WERI-Rb-1 (cell line): ENCODE measurements around the gene NDRG4.

Experiments used
- DNase-seq: peaks from one replicate; pipeline ENCODE4 v3.0.0-alpha.2; 2020
- H3K27ac ChIP-seq: fragments of 250-450 bp; sonication (Bioruptor Pico); 2 replicates; pipeline ENCODE4 v1.5.1; 2020; ENCODE audit warnings: mild to moderate bottlenecking, moderate library complexity
- H3K27me3 ChIP-seq: fragments of 250-450 bp; sonication (Bioruptor Pico); 2 replicates; pipeline ENCODE4 v1.5.1; 2021; ENCODE audit warnings: mild to moderate bottlenecking, low read depth, moderate library complexity; ENCODE audit not compliant: insufficient read depth, severe bottlenecking
- H3K36me3 ChIP-seq: fragments of 250-450 bp; sonication (Bioruptor Pico); 2 replicates; pipeline ENCODE4 v1.5.1; 2020; ENCODE audit warnings: mild to moderate bottlenecking, moderate library complexity
- H3K4me3 ChIP-seq: 2 replicates; pipeline ENCODE4 v1.5.1; 2011; ENCODE audit warnings: low read depth, mild to moderate bottlenecking, control low read depth, low read length
- H3K9me3 ChIP-seq: fragments of 250-450 bp; sonication (Bioruptor Pico); 2 replicates; pipeline ENCODE4 v1.5.1; 2021; ENCODE audit warnings: mild to moderate bottlenecking, moderate library complexity; ENCODE audit not compliant: severe bottlenecking
- CTCF ChIP-seq: IDR thresholded peaks from 2 replicates; pipeline ENCODE4 v1.5.1; 2011; ENCODE audit warnings: low read depth, mild to moderate bottlenecking, control low read depth, inconsistent platforms, low read length

Gene NDRG4

DNA sequence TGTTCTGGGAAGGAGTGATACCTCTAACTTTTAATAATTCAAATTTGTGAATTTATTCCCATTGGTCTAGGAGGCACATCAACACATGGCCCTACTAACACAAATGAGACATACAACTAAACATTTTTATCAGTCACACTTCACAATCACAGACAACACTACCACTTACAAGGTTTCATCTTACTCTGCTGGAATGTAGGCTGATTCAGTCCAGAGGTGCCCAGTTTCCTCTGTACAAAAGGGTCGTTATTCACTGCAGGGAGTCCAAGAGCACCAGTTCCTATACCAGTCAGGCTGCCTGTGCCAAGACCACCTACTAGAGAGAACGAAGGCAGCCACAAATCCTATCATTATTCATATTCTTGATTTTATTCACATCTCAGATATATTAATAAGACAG lies 56.7 kb downstream of the NDRG4 start:
- TF ChIP-seq CTCF: no peak
- H3K9me3 ChIP-seq: no peaks in the 10 kb centered on the region
- H3K4me3 ChIP-seq: no peak overlapping the region
- no peak overlapping the region for H3K27ac ChIP-seq
- DNase-seq: no peak
- peaks cover 89% of the 10 kb centered on the region for H3K36me3 ChIP-seq
- no peaks in the 10 kb centered on the region for H3K27me3 ChIP-seq
